Gastrocnemius medialis (tissue), 4 donors: ENCODE results near the gene MTAP. TPM values are rescaled to one million over a fixed set of nuclear protein-coding genes. Genes with fewer than 3 reads are reported as not detected.

Experiments
- ATAC-seq, 2 donors: fragments of 150-250 bp; one replicate each; pipeline ENCODE4 v1.9.1; 2016
- DNase-seq, 2 donors: peaks; one replicate each; pipeline ENCODE4 v3.0.0-alpha.2; 2019
- H3K27ac ChIP-seq, 4 donors: fragments of 200-600 bp; sonication (generic); 1 replicate in 1 of 4; 2 replicates in 3 of 4; pipeline ENCODE4 v1.5.1; 2016 to 2018; ENCODE audit warnings: mild to moderate bottlenecking in 2 of 4, moderate library complexity in 1 of 4
- H3K27me3 ChIP-seq, 3 donors: fragments of 200-600 bp; sonication (generic) in 2 of 3; 1 replicate in 1 of 3; 2 replicates in 2 of 3; pipeline versions ENCODE4 v1.5.1 to v1.6.0; 2016 to 2019; ENCODE audit warnings: mild to moderate bottlenecking in 1 of 3, moderate library complexity in 1 of 3
- H3K36me3 ChIP-seq, 2 donors: fragments of 200-600 bp; sonication (generic) in 1 of 2; one replicate each; pipeline ENCODE4 v1.5.1; 2017 to 2018
- H3K4me1 ChIP-seq, 2 donors: fragments of 200-600 bp; sonication (generic) in 1 of 2; one replicate each; pipeline ENCODE4 v1.5.1; 2016 to 2017; ENCODE audit warnings: mild to moderate bottlenecking in 2 of 2
- H3K4me3 ChIP-seq, 4 donors: fragments of 200-600 bp; sonication (generic) in 3 of 4; 1 replicate in 1 of 4; 2 replicates in 3 of 4; pipeline ENCODE4 v1.5.1; 2016 to 2019; ENCODE audit warnings: mild to moderate bottlenecking in 2 of 4
- H3K9me3 ChIP-seq, 3 donors: fragments of 200-600 bp; sonication (generic) in 2 of 3; 1 replicate in 1 of 3; 2 replicates in 2 of 3; pipeline ENCODE4 v1.5.1; 2016 to 2019
- POLR2A ChIP-seq, 2 donors: fragments of 450-650 bp; IDR thresholded peaks; one replicate each; pipeline ENCODE4 v1.6.1; 2017; ENCODE audit warnings: antibody characterized with exemption in 2 of 2, mild to moderate bottlenecking in 2 of 2, moderate library complexity in 2 of 2
- in situ Hi-C, 4 donors: fragments of 200-750 bp; cut with MboI; loops; one replicate each; pipeline versions ENCODE4 v1.15.0 to v1.8.0; 2017; ENCODE audit warnings: low sequenced_read_pairs in 4 of 4
- intact Hi-C: fragments of 100-400 bp; cut with DNase I; formaldehyde crosslinking; loops from one replicate; pipeline ENCODE4 v1.15.1; 2023; ENCODE audit warnings: low total_unique reads
- total RNA-seq, 4 donors: library from RNA; depleted of rRNA; stranded (reverse); fragments of >200 nt; gene quantifications; one replicate each; pipeline versions ENCODE4 v1.1.0 to v1.2.3, GENCODE V29; 2016
- TF ChIP-seq, protein P1 (sequence below), 5 experiments: fragments of 450-650 bp in 3 of 5; fragments of 200-600 bp in 2 of 5; sonication (generic) in 2 of 5; IDR thresholded peaks in 4 of 5; conservative IDR thresholded peaks in 1 of 5; 1 replicate in 4 of 5; 2 replicates in 1 of 5; pipeline ENCODE4 v1.5.1; 2016 to 2019; ENCODE audit warnings: antibody characterized with exemption in 5 of 5, mild to moderate bottlenecking in 3 of 5, moderate library complexity in 3 of 5

MTAP gene
- total RNA-seq, 4 donors from 2014 or later = 6.2 to 11.0 (median 9.4) TPM

DNA sequence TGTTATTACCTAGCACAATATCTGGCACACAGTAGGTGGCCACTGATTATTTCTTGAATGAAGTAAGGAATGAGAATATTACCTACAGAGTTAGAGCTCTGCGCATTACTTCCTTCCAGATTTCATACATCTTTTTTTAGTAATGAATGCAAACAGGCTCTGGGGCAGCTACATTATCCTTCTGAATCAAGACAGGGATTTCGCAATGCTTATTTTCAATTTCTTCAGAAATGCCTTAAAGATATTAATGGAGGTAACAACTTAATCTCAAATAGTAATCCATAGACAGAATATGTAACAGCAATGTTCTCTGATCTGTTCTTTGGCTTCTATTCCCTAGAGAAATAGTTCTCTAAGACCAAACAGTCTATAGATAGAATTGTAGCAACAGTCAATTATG is 159.1 kb downstream of the MTAP start:
- in situ Hi-C loops = no loop called here
- ATAC-seq = no peak
- peaks cover 34 to 42% (median 34%) of the 10 kb centered on the region in 3 donors for H3K27me3 ChIP-seq
- H3K36me3 ChIP-seq = no peaks in the 10 kb centered on the region
- H3K9me3 ChIP-seq = no peaks in the 10 kb centered on the region
- intact Hi-C loops = no loop called here
- H3K4me1 ChIP-seq = peaks cover 9 to 11% of the 10 kb centered on the region in 2 donors
- H3K27ac ChIP-seq = no peak overlapping the region
- no peak overlapping the region for H3K4me3 ChIP-seq
- TF ChIP-seq, protein P1, sequence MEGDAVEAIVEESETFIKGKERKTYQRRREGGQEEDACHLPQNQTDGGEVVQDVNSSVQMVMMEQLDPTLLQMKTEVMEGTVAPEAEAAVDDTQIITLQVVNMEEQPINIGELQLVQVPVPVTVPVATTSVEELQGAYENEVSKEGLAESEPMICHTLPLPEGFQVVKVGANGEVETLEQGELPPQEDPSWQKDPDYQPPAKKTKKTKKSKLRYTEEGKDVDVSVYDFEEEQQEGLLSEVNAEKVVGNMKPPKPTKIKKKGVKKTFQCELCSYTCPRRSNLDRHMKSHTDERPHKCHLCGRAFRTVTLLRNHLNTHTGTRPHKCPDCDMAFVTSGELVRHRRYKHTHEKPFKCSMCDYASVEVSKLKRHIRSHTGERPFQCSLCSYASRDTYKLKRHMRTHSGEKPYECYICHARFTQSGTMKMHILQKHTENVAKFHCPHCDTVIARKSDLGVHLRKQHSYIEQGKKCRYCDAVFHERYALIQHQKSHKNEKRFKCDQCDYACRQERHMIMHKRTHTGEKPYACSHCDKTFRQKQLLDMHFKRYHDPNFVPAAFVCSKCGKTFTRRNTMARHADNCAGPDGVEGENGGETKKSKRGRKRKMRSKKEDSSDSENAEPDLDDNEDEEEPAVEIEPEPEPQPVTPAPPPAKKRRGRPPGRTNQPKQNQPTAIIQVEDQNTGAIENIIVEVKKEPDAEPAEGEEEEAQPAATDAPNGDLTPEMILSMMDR (IDR thresholded peaks at IDR 0.05 in 4 of 5, conservative IDR thresholded peaks at IDR 0.05 in 1 of 5) = no peak
- TF ChIP-seq POLR2A (IDR thresholded peaks at IDR 0.05) = no peak
- no peak for DNase-seq

DNA sequence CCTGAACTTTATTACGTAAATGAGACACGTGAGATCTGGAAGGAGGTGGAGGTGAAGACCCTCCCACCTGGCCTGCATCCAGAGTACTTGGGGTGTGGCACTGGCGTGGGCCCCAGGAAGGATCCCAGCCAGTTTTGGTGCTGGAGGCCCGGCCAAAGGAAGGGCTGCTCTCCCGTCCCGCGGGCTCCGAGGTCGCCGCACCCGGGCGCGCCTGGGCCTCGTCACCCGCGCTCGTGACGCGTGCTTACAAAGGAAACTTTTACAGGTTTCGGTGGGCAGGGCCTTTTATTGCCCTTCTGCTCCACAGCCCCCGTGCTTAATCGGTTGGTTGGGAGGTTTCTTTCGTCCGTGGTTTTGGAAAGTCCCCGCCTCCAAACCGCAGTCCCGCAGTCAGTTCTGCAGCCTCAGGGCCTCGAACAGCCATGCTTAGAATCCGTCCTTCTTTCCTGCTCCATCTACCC is 162.5 kb downstream of the MTAP start:
- intact Hi-C loops = no loop called here
- TF ChIP-seq, protein P1 (IDR thresholded peaks at IDR 0.05 in 4 of 5, conservative IDR thresholded peaks at IDR 0.05 in 1 of 5) = no peak
- Histone ChIP-seq H3K36me3 (no peaks in the 10 kb centered on the region), H3K9me3 (no peaks in the 10 kb centered on the region), H3K4me1 (peaks cover 11 to 14% of the 10 kb centered on the region in 2 donors), H3K27me3 (peaks cover 68 to 75% (median 68%) of the 10 kb centered on the region in 3 donors), H3K27ac (no peak overlapping the region), H3K4me3 (peak overlapping the region; percentile 18 to 44 (median 38))
- DNase-seq (no peak), ATAC-seq (no peak)
- in situ Hi-C loops = no loop called here

DNA sequence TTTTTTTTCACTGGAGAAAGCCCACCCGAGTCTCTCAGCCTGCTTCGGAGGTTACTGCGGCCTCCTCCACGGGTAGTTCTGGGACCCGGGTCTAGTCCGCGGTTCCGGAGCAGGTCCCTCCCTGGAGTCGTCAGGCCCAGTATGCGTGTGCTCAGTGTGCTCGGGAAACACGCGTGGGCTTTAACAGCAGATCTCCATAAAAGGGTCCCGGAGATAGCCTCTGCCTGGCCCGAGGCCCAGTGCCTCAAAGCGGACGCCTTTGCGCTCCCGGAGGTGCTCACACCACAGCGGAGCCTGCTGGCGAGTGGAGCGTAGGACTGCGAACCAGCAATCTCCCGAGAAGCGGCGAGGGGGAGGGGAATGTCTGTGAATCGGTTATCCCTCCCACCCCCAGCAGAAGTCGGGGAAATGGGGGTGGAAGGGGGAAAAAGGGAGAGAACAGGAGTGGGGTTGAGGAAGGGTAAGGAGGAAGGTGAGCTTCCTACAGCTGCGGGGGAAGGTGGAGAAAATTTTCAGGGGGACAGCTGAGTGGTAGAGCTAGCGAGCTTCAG is 163.0 kb downstream of the MTAP start:
- no peaks in the 10 kb centered on the region for H3K9me3 ChIP-seq
- TF ChIP-seq, protein P1 (IDR thresholded peaks at IDR 0.05 in 4 of 5, conservative IDR thresholded peaks at IDR 0.05 in 1 of 5) = peak in 1 of 5 experiments; percentile 17
- no peak for TF ChIP-seq POLR2A (IDR thresholded peaks at IDR 0.05)
- no peaks in the 10 kb centered on the region for H3K36me3 ChIP-seq
- peaks cover 73 to 81% (median 74%) of the 10 kb centered on the region in 3 donors for H3K27me3 ChIP-seq
- in situ Hi-C loops = no loop called here
- DNase-seq (peak in 1 of 2 donors; percentile 23), ATAC-seq (peak in 1 of 2 donors; percentile 41)
- H3K4me1 ChIP-seq = peaks cover 11 to 14% of the 10 kb centered on the region in 2 donors
- intact Hi-C loops = no loop called here
- no peak overlapping the region for H3K27ac ChIP-seq
- H3K4me3 ChIP-seq = peak overlapping the region; percentile 18 to 44 (median 38)

DNA sequence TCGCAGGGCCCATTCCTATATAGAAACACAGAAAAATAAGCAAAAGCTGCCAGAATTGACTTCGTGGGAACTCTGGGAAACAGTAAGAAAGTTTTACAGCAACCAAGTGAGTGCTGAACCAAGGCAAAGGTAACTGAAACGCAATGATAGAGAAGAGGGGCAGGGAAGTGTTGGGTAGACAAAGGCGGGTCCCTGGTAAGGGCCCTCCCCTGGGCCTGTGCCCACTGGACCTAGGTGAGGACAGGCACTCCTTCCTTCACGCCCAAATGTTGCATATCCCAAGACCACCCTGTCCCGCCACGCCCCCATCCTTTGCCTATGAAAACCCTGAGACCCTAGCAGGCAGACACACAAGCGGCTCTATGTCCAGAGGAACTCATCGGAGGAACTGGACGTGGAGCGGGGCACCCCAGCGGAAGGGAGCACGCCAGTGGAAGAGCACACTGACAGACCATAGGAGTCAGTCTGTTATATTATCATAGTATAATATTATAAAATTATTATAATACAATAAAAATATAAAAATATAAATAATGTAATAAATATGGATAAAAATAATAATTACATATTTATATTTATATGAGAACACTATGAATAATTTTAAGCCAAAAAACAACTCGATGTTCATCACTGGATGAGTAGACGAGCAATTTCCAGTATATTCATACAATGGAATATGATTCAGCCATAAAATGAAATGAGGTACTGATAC is 163.9 kb downstream of the MTAP start:
- H3K9me3 ChIP-seq = no peaks in the 10 kb centered on the region
- peaks cover 11 to 14% of the 10 kb centered on the region in 2 donors for H3K4me1 ChIP-seq
- no peak for TF ChIP-seq POLR2A (IDR thresholded peaks at IDR 0.05)
- TF ChIP-seq, protein P1 (IDR thresholded peaks at IDR 0.05 in 4 of 5, conservative IDR thresholded peaks at IDR 0.05 in 1 of 5) = no peak
- DNase-seq (no peak), ATAC-seq (no peak)
- in situ Hi-C loops = no loop called here
- no peaks in the 10 kb centered on the region for H3K36me3 ChIP-seq
- H3K27ac ChIP-seq = no peak overlapping the region
- intact Hi-C loops = no loop called here
- peaks cover 81 to 89% (median 82%) of the 10 kb centered on the region in 3 donors for H3K27me3 ChIP-seq
- H3K4me3 ChIP-seq = no peak overlapping the region
